UCSD-AML1 (cell line): ENCODE measurements around the gene PRG2.

ENCODE experiments used
- DNase-seq: peaks from one replicate; lab custom pipeline; 2025; ENCODE audit not compliant: unreplicated experiment; lab: John Stamatoyannopoulos, UW

PRG2 gene, protein sequence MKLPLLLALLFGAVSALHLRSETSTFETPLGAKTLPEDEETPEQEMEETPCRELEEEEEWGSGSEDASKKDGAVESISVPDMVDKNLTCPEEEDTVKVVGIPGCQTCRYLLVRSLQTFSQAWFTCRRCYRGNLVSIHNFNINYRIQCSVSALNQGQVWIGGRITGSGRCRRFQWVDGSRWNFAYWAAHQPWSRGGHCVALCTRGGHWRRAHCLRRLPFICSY

DNA sequence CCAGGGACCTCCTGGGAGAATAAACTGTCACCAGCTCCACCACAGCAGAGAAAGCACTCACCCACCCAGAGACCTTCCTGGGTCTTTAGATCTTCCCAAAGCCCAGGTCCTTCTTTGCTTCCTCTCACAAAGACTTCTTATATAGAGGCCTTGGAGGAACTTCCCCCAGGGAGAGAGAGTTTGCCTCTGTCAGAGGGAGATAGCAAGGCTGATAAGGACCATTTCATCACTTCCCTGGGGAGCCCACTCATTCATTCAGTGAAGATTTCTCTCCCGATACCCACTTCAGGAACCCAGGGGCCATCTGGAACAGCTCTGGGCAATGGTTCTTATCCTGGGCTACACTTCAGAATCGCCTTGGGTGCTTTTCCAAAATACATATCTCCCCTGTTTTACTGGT is at the start of gene PRG2:
Gene PRG2, minus strand, starts transcription at position 116 of the 400 bp plus-strand sequence. CDS start 706 bp downstream, outside the sequence.
- no peak for DNase-seq

DNA sequence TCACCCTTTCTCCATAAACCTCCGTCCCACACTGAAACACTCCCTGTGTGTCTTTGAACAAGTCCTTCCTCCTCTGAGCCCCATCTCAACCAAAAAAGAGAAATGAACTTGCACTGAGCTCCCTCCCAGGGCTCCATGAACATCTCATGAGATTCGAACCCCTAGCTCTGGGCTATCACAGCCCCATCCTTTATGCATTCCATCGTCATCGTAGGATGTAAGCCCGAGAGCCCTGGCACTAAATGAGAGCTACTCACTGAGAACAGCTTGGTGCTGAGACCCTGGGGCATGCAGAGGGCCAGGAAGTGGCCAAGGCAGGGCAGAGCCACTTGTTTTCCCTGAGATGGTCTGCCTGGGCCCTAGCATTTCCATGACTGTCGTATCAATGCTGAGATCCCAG is 49.3 kb upstream of the PRG2 start:
- DNase-seq: no peak

DNA sequence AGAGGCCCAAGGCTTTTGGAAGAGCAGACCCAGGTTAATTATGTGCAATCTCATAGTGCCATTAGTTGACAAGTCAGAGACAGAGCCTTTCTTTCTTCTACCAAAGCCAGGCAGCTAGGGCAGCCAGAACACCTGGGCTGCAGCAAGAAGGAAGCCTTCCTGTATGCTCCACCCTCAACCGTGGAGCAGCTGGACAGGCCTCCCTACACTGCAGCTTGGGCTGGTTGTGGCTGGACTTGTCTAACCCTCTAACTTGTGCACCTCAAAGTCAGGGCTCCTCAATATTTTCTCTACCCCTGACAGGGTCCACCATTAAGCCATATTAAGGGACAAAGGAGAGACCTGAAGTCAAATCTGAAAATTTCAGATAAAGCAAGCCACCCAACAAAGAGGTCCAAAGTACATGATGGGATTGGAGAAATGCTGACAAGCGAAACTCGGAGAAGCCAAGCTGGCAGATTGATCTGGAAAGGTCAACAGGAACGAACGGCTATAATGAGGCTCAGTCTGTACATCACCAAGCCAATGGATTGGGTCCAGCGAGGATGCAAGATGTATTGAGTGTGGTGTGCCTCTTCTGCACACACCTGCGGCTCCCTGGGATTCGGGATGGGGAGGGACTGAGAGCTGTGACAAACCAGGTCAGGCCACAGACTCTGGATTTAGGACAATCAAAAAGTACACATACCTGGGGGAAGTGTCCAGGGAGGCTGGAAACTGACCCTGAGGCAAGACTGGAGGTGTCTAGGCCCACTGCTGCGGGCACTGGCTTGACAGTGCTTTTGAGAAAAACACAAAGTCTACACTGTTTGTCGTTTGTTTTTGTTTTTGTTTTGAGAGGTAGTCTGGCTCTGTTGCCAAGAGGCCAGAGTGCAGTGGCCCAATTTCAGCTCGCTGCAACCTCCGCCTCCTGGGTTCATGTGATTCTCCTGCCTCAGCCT is 48.2 kb upstream of the PRG2 start:
- DNase-seq: no peak

DNA sequence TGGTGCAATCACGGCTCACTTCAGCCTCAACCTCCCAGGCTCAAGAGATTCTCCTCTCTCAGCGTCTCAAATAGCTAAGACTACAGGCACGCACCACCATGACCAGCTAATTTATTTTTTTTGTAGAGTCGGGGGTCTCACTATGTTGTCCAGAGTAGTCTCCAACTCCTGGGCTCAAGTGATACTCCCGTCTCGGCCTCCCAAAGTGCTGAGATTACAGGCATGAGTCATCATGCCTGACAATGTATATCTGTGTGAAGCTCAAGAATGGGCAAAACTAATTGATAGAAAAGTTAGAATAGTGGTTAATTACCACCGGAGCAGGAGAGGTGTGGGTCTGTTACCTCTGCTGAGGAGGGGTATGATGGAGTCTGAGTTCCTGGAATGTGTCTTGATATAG is 45.6 kb upstream of the PRG2 start:
- DNase-seq: no peak

DNA sequence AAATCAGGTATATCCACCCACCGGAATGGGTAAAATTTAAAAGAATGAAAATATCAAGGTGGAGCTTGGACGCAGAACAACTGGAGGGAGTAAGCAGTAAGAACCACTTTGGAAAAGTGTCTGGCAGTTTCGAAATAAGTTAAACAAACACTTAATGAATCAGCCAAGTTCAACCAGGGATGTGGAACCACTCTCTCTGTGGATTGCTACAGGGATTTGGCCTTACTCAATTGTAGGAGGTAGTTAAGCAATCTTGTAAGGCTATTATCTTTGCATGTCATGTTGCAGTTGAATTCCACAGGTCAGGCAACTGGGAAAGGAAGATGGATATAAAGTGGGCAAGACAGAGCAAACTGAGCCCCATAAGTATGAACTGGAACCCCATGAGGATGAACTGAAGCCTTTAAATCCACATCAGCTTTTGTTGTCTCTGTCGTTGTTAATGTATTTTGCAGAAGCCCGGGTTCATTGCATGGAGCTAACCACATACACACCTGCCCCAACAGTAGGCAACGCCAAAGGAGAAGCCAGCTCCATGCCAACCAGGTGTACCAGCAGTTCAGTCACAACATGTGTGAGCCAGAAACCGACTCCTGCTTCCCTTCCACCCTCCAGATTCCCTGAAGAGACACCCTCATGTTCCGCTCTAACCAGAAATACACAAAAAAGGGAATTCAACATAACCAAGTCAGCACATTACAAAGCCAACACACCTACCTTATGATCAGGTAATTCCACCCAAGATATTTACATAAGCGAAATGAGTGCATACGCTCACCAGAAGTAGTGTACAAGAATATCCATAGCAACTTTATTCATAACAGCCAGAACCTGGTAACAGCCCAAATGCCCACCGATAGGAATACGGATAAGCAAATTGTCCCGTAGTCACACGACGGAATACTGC is 44.4 kb upstream of the PRG2 start:
- DNase-seq: no peak

DNA sequence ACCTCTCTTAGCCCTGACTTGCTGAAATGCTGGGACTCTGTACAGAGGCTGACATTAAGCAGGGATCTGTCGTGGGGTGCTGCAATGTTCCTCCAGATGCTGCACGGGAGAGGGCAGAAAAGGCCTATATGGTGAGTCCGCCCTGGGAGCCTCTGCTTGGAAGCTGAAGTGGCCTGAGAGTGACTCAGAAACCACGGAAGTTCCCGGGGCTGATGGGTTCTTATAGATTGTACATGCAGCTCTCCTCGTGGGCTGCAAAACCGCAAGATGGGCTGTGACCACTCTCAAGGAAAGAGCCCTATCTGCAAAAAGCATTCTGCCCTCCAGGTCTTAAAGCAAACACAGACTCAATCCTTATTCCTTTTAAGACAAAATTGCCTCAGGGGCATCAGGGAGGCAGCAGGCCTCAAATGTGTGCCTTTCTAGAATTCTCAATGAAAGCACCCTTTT is 42.3 kb upstream of the PRG2 start:
- peak; percentile 87 for DNase-seq

DNA sequence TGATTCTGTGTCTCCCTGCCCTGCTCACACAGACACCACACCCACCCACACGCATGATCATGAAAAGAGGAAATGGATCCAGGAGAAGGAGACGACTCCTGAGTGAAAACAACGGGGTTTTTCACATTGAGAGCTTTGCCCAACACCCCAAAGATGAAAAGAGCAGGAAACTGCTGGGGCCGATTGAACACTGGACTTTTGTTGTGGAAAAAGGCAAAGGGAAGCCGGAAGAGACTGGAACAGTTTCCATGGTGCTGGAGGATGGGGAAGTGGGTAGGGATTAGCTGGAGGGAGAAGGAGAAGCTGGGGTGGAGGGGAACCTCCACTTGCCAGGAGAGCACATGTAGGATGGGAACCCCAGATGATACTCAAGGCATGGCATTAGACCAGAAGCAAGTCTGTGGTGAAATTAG is 41.7 kb upstream of the PRG2 start:
- peak; percentile 73 for DNase-seq

DNA sequence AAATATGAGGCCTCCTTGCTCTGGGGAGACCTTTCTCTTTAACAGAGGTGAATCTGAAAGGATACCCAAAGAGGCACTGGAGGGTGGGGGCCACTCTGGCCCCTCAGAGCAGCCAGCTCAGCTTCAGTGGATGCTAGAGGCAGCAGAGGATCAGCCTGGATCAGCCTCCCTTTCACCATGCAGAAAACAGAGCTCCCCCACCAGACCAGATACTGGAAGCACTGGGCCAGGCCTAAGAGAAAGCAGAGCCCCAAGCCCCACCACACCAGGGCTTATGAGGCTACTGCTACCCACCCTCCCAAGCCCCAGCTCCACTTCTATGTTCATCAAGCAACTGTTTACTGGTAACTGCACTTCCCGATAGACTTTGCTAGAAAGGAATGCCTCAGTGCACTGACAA is 40.5 kb upstream of the PRG2 start:
- peak; percentile 31 for DNase-seq

DNA sequence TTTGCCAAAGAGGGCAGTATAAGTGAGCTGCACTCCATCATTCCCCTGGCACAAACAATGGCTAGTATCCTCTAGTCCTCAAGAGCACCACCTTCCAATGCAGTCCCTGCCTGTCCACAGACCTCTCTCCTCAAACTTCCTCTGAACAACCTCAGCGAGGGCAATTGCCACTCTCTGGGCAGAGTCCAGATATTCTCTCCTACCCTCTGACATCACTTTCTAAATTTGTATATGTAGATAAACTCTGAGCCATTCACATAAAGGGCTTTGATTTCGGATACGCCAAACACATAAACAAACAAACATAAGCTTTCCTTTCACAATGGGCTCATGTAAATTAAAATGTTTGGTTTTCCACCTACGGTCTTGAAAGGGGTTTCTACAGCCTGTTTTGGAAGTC is 39.5 kb upstream of the PRG2 start:
- no peak for DNase-seq

DNA sequence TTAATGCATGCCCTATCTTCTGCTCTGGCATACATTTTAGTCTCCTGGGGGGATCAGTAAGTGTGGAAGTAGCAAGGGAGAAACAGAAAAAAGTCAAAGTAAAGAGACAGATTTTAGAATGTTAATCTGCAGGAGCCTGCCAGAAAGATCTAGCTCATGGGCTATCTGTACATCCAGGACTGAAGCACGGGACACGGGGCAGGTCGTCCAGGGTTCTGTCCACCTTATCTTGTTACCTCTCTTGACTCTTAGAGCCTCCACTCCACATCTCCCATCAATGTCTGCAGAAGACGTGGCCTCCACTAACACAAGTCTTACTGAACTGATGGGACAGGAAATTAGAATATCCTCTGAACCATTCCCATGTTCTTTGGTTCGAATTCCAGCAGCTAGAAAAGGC is 38.2 kb upstream of the PRG2 start:
- no peak for DNase-seq

DNA sequence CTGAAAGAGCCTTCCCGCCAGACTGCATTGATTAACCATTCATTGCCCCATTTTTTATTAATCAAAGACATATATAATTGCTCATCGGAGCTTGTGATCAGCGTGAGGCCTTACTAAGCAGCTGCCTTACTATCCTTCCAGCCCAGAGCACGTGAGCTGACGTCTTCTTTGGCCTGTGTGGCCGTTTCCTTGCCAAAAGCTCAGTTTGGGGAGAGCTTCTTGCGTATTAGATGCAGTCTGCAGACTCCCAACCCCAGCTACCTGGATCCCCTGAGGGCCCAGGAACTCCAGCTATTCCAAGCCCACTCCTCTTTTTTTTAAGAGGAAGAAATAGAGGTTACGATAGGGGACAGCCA is 37.3 kb upstream of the PRG2 start:
- no peak for DNase-seq

DNA sequence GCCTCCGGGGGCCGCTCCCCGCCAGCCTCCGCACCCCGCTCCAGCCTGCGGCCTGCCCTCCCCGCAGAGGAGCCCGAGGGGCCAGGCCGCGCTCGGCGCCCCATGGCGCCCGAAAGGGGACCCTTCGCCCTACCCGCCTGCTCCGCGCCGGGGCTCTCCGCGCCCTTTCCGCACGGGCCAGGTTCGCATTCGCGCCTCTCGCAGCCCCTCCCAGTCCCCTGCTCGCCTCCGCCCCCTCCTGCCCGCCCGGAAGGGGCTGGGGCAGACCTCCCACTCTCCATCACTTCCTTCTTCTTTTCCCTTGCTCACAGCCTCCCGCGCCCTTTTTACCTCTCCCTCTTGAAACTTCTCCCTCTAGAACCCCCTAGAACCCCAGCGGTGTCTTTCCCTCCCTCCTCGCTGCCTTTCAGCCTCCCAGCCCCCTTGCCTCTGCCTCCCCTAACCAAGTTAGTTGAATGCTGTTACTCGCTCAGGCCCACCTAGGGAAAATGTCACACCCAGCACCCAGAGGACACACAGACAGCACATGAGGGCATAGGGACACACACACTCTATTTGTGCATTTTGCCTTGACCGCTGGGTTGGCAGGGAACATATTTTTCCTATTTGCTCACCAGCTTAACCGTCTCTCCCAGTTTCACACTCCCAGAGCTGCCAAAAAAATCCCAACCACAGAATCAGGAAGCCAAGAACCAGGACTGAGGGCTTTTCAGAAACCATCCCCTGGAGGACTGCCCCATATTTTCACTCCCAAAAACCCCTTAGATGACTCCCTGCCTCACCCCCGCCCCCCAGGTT is 36.7 kb upstream of the PRG2 start, which contains the start of gene SLC43A3:
Gene SLC43A3, minus strand, starts transcription at position 193 of the 798 bp plus-strand sequence. CDS start 949 bp downstream, outside the sequence.
- DNase-seq: peak; percentile 88

DNA sequence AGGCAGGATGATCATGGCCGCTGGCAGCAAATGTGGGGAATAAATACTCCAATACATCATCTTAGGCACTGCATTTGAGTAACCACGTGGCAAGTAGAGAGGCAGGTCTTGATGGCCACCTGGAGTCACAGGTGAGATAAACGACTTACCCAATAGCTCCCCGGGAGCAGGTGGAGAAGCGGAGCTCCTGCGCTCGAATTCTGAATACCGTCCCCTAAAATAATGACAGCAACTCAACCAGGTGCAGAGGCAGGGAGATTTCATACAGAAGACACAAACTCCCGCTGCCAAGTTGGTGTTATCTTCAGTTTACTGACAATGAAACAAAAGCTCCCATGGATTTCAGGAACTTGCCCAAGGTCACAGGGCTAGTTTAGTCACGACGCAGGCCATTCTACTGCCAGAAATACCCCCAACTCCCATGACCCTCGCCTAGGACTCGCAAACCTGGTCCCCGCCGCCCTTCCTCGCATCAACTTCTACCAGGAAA is 36.0 kb upstream of the PRG2 start:
- DNase-seq: no peak

DNA sequence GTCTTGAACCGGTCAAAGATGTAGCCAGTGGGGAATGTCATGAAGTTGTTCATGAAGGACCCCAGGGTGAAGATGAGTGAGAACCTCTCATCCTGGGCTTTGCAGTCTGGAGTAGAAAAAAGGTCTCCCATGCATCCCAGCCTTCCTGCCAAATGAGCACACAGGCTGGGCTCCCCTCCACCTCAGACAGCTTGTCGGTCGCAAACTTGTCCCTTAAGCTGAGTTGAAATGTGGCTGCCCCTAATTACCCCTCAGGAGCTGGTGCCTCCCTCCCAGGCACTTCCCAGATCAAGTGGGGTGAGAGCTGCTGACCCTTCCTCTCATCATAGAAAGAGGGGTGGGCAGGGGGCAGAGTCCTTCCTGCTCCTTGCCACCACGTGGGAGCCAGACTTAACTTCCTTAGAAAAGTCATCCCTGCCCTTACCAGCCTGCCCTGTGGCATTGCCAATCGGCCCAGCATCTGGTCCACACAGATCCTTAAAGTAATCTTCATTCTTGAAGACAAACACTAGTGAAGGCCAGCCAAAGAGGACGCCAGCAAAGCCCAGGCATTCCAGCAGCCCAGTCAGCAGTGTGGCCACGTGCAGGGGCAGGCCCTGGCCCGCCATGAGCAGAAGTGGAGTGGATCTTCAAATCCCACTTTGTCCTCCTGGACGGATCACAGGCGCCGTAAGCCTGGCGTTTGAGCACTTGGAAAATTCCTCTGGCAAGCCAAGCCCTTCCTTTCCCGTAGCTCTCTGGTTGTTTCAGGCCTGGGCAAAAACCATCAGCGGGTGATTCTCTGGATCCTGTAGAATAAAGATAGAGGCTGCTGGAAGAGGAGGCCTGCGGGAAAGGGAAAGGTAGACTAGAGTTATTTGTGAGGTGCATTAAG is 35.4 kb upstream of the PRG2 start:
- peak; percentile 39 for DNase-seq

DNA sequence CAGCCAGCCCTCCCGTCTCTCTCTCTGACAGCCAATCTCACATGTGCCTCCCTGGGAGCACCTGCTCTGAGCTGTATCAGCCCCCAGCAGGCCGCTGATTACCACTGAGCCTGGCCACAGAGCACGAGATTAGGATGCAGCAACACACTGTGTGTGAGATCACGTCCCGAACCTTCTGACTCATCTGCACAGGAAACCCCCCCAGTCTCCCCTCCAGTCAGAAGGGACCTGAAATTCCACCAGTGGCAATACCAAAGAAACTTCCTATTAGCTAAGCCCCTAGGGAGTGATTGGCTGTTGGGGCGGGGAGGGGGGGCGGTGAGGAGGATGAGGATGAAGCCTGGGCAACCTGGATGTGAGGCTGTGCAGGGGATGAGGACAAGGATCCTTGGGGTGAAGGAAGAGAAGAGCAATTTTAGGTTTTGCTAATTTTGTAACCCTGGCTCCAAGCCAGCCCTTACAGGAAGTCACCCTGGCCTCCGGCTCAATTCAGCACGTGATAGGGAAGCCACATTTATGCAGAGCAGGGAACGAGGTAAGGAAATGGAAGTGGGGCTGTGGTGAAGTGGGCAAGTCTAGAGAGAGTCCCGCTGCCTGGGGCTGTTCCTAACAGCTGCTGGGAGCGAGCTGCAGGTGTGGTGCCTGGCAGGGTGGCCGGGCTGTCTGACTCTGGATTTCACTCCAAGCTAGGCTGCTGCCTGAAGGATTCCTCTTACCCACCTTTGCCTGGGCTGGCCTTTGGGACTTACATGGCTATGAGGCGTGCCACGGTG is 34.5 kb upstream of the PRG2 start:
- peak; percentile 88 for DNase-seq

DNA sequence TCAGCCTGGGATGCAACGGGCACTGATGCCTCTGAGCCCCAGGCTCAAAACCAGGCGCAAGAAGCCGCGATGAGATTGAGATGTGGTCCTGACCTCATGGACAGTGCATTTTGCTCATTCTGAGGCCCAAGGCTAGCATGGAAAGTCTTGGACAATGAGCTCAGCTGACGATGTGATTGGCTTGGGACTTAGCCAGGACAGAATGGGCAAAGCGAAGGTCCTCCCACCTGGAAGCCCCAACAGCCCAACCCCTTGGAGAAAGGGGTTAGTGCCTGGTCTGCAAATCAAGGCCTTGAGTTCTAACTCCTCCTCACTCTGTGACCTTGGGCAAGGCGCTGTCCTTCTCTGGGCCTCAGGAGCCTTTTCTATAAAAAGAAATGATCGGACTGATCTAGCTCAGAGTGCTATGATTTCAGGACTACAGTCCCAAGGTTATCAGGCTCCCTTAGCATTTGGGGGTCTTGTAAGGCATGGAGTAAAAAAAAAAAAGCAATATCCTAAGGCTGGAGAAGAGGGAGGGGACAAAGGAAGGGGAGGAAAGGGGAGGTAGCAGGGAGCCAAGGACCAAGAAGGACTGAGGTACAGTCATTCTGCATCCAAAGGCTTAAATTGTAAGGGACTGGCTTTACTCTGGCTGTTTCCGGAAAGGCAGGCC is 33.8 kb upstream of the PRG2 start:
- no peak for DNase-seq

DNA sequence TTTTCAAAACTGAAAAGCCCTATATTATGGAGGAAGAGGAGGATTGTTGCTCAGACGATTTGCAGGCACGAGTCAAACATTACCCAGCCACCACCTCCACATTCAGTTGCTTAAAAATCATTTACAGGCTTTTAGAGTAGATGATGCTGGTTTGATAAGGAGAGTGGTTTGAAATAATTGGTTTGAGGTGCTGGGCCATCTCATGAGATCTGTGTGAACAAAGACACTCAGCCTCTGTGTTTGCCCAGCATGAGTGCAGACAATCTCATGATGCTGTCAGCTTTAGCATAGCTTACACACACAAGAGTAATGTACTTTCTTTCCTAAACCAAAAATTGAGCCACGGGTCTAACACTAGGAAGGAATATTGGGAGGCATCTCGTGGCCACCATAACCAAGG is 32.2 kb upstream of the PRG2 start:
- DNase-seq: no peak

DNA sequence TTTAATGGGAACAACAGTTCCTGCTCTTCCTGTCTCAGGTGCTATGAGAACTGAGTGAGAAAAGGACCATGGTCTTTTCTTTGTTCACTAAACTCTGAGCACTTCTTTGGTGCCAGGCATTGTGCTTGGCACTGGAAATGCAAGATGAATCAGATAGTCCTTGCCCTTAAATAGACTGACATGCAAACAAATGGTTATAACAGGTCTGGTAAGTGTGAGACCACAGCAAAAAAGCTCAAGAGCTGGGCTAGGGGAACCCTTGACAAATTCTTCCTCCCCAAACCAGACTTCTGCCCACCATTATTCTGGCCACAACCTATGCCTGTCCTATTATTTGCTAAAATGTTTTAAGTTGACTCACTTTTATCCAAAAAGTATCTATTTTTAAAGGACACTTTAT is 31.4 kb upstream of the PRG2 start:
- DNase-seq: no peak
